Stimulated activated CD4-positive, alpha-beta T cell treated with anti-CD3 and anti-CD28 coated beads, Interleukin-4, amount 100 ng/mL, for 1 hour (primary cell): Measurements from ENCODE around the gene XPR1.
"Not testable (repeated sequence)": the region's sequence is repeated elsewhere in the genome, so short reads cannot be mapped to it uniquely, and the experiment has no call there.

Experiments
- DNase-seq: peaks from one replicate; pipeline ENCODE4 v3.0.0-alpha.2; 2020

The XPR1 gene

DNA sequence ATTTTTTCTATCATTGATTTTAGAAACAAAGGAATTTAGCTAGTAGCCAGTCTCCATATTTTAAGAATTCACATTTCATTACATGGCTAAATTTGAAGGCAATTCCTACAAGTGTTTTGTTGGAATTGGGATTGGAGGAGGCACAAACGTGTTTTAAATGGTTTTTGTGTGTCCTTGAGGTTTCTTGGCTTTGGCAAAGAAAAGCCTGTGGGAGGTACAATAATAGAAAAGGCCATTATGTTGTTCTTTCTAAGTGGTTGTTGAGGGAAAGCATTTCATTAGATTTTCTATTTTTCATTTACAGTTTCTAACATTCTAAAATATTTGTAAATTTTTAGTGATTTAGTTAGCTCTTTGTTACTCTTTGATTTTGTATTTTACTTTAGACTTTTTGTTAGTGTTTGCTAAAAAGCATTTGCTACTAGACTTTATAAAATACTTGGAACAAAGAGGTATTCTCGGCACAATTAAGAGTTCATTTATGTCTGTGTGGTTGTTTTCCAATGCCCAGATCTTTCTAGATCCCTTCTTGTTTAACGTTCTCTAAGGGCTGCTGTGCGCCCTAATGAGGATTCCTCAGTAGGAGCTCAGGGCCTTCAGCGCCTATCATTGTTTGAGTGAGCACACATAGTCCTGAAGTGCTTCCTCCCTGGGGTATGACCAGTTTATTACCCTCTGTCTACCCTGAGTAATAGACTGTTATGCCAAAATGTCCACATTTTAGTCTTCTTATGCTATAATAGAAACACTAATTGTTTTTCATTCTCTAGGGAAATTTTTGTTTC, 210.9 kb downstream of the XPR1 start:
- no peak for DNase-seq

DNA sequence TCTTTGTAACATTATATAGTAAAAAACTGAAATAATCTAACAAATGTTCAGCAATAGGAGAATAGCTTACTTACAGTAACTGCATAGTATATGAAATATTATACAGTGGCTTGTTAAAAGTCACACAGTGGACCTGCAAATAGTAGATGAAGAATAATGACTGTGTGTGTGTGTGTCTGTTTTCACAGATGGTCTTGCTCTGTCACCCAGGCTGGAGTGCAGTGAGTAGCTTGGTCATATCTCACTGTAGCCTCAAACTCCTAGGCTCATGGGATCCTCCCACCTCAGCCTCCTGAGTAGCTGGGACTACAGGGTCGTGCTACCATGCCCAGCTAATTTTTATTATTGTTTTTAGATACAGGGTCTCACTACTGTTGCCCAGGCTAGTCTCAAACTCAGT, 213.5 kb downstream of the XPR1 start:
- no peak for DNase-seq

DNA sequence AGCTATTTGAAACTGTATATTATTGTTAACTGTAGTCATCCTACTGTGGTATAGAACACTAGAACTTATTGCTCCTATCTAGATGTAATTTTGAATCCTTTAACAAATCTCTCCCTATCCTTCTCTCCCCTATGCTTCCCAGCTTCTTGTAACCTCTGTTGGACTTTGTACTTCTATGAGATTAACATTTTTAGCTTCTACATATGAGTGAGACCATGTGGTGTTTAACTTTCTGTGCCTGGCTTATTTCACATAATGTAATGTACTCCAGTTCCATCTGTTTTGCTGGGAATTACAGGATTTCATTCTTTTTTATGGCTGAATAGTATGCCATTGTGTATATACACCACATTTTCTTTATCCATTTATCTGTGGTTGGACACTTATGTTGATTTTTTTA, 216.4 kb downstream of the XPR1 start:
- no peak for DNase-seq

DNA sequence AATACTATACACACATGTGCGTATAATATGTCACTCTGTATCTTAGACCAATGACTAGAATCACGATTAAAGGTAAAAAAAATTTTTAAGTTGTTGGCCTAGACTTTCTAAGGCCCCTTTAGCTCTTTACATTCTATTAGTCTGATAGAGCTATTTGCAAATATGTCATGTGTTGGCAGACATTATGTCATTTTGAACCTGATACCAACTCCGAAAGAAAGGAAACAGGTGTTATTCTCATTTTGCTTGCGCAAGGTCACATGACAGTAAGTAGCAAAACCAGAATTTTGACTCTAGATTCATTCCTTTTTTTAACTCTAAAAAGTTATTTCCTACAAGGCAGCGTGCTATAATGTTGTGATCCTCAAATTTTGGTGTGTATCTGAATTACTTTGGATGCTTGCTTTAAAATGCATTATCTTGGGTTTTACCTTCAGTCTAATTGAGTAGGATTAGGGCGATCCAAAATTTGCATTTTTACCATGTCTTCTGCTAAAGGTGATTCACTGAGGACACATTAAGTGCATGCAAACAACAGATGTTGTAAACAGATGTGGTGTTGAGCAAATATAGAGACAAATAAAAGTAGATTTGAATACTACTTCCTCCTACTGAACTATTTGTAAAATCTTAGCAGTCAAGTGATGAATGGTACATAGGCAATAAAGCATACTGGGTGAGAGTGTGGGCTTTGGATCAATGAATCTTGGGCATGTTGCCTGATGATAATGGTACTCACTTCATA, 217.4 kb downstream of the XPR1 start:
- DNase-seq: no peak

DNA sequence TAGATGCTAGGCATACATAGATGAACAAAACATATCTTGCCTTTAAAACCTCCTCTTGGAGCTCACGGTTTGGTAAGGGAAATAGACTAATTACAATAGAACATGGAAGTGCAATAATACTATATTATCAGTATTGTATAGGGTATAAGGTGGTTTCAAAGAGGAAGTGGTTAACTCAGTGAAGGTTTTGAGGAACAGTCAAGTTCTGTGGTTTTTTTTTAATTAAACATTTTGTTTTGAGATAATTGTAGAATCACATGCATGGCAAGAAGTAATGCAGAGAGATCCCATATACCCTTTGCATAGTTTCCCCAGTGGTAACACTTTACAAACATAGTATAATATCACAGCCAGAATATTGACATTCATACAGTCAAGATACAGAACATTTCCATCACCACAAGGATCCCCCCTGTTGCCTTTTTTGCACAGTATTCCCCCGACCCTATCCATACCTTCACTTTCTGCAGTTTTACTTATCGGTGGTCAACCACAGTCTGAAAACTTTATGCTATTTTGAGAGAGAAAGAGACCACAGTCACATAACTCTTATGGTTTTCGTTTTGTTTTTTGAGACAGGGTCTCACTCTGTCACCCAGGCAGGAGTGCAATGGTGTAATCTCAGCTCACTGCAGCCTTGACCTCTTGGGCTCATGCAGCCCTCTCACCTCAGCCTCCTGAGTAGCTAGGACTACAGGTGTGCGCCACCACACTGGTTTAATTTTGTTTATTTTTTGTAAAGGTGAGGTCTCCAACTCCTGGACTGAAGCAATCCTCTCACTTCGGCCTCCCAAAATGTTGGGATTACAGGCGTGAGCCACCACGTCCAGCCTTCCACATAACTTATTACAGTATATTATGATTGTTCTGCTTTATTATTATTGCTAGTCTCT, 220.4 kb downstream of the XPR1 start:
- no peak for DNase-seq

GRCh38 chr1:180854001-180854400, 222.2 kb downstream of the XPR1 start:
- no peak for DNase-seq

DNA sequence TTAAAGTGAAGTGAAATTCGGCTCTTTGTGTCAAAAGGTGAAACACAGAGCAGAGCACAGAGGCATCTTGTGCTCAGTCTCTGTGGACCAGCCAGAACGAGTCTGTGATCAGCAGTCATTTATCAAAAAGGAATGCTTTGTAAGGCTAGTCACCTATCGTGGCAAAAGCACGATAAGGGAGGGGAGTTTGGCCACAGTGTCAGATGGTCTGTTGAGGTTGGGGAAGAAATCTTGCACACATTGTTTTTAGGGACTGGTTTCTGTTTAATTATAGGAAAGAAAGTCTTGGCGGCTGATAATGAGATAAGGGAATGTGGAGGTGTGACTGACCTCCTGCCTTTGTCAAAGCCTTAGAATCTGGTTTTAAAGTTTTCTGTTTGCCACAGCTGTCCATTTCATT, 222.6 kb downstream of the XPR1 start:
- no peak for DNase-seq

DNA sequence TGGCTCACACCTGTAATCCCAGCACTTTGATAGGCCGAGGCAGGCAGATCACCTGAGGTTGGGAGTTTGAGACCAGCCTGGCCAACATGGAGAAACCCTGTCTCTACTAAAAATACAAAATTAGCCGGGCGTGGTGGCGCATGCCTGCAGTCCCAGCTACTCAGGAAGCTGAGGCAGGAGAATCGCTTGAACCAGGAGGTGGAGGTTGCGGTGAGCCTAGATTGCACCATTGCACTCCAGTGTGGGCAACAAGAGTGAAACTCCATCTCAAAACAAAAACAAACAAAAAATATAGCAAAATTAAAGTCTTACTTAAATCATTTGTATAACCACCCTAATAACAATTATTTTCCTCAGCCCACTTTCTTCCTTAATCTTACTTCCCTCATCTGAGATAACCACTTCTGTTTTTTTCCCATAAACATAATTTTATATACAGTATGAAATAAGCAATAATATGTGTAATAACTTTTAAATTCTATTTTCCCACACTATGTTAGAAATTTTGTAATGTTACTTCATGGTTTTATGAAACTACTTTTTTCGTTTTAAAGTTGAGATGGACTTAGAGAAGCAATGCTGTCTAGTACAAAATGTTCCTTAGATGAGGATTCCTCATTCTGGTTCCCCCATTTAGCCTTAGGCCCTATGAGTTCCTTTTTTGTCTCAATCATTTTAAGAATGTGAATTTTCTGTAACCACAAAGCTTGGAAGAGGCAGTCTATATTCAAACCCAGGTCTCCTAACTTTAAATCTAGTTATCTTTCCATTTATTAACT, 226.3 kb downstream of the XPR1 start:
- DNase-seq: not testable (repeated sequence)

GRCh38 chr1:180859306-180859705, 227.5 kb downstream of the XPR1 start:
- no peak for DNase-seq

- DNase-seq: no peak
These were observed 228.7 kb downstream of the XPR1 start for GRCh38 chr1:180860535-180860934.

GRCh38 chr1:180862305-180862704, 230.5 kb downstream of the XPR1 start:
- no peak for DNase-seq

GRCh38 chr1:180863158-180863775, 231.4 kb downstream of the XPR1 start:
- no peak for DNase-seq

DNA sequence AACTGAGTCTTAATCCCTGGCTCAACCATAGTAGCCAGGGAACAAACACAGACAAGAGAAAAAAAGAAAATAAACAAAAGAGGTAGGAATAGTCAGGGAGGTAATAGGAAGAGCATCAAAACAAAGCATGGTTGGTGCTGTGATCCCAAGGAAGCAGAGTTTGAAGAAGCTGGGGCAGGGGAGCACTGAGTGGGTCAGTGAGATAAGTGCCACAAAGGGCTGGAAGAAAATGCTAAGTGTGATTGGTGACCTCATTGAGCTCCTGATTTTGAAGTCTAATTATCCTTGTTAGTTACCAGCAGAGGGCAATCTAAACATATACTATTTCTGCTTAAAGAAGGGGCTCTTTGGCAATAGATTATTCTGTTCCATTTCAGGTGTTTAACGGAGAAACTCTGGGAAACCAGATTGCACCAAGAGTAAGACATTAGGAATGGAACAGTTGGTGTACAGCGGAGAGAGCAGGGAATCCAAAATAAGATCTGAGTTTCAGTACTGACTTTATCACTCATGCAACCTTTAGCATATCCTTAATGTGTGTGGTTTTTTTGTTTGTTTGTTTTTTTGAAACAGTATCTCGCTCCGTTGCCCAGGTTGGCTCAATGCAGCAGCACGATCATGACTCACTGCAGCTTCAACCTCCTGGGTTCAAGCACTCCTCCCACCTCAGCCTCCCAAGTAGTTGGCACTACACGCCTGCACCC, 250.1 kb downstream of the XPR1 start:
- no peak for DNase-seq

DNA sequence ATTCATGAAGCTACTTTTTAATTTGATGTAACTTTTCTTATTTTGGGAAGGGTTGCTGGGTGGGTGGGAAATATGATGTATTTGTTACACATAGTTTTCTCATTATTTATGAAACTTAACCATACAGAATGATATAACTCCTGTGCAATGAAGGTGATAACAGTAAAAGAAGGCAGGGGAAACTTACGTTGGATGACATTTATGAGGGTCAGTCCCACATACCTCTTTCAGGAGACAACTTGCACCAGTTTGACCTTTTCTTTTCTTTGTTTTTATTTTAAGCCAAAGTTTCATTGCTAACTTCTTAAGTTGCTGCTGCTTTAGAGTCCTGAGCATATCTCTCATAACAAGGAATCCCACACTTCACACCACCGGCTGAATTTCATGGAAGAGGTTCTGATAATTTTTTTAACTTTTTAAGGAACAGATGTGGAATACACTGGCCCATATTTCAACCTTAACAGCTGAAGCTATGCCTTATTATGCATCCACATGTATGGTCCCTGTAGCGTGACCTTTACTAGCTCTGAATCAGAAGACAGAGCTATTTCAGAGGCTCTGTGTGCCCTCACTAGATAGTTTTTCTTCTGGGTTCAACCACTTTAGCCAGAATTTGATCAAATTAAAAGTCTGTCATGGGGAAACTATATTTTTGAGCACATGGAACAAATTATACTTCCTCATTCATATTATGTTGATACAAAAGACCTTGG, 252.9 kb downstream of the XPR1 start:
- no peak for DNase-seq

DNA sequence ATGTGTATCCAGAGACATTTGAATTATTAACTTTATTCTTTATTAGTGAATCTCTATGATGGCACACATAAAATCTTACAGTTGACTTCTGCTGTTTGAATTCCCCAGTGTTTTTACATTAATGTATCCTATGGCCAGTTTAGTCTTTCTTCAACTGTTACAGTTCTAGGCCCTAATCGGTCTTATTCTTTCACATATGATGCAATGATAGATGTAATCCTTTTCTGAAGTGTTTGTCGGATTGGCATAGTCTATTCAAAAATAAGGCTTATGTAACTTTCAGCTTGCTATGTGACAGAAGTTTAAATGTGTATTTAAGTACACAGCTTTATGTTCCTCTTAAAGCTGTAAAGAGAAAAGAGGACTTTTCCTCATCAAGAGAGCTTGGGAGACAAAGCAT, 254.5 kb downstream of the XPR1 start:
- no peak for DNase-seq

GRCh38 chr1:180887841-180888240, 256.0 kb downstream of the XPR1 start:
- DNase-seq: no peak

- no peak for DNase-seq
These were observed 257.0 kb downstream of the XPR1 start for GRCh38 chr1:180888870-180889269.

GRCh38 chr1:180889325-180889724, 257.5 kb downstream of the XPR1 start:
- no peak for DNase-seq

- DNase-seq: no peak
These were observed 260.4 kb downstream of the XPR1 start for GRCh38 chr1:180892272-180892671.

GRCh38 chr1:180892675-180893074, 260.9 kb downstream of the XPR1 start:
- no peak for DNase-seq

DNA sequence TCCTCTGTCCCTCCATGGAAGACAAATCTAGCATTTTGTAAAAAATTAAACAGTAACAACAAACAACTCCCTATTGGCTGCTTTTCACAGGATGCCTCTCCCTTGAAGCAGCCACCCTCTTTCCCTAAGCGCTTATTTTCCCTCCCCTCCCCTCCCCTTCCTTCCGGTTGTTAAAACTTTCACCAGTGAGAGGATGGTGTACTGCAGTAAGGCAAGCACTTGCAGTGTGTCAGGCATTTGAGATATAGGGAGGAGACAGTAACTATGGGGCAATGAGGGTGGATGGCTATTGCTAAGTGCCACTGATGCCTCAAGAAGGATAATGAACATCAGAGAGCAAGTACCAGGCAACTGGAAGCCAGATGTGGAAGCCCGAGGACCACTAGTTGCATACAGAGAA, 261.8 kb downstream of the XPR1 start:
- no peak for DNase-seq
